SK-N-SH treated with all-trans-retinoic acid at 6 μM for 48 hours (cell line): ENCODE results near the gene SMTN.

Source experiments
- ARNTL ChIP-seq: fragments of 450-650 bp; formaldehyde crosslinking; IDR thresholded peaks from 2 replicates; pipeline ENCODE4 v1.5.0; 2020; ENCODE audit warnings: low read depth, mild to moderate bottlenecking, moderate library complexity, borderline replicate concordance
- CREB5 ChIP-seq: fragments of 250-450 bp; sonication (Bioruptor Pico); IDR thresholded peaks from 2 replicates; pipeline ENCODE4 v1.5.1; 2020; ENCODE audit warnings: low read depth, mild to moderate bottlenecking, moderate library complexity
- GLIS3 ChIP-seq: fragments of 250-450 bp; sonication (Bioruptor Pico); IDR thresholded peaks from 2 replicates; pipeline ENCODE4 v1.5.0; 2020; ENCODE audit warnings: mild to moderate bottlenecking, moderate library complexity
- ISL1 ChIP-seq: fragments of 250-450 bp; sonication (Bioruptor Pico); IDR thresholded peaks from 2 replicates; pipeline ENCODE4 v2.1.2; 2022; ENCODE audit warnings: mild to moderate bottlenecking, moderate library complexity
- PATZ1 ChIP-seq: fragments of 250-450 bp; sonication (Bioruptor Pico); IDR thresholded peaks from 2 replicates; pipeline ENCODE4 v1.8.0; 2020; ENCODE audit warnings: mild to moderate bottlenecking, moderate library complexity, borderline replicate concordance
- POU6F1 ChIP-seq: fragments of 250-450 bp; sonication (Bioruptor Pico); IDR thresholded peaks from 2 replicates; pipeline ENCODE4 v1.8.0; 2021; ENCODE audit warnings: low read depth, mild to moderate bottlenecking, moderate library complexity, borderline replicate concordance
- PPARA ChIP-seq: fragments of 250-450 bp; sonication (Bioruptor Pico); IDR thresholded peaks from 2 replicates; pipeline ENCODE4 v1.5.0; 2020; ENCODE audit warnings: mild to moderate bottlenecking, borderline replicate concordance
- SNAI2 ChIP-seq: fragments of 250-450 bp; sonication (Bioruptor Pico); IDR thresholded peaks from 2 replicates; pipeline ENCODE4 v1.5.0; 2020; ENCODE audit warnings: mild to moderate bottlenecking, moderate library complexity
- TOX ChIP-seq: fragments of 250-450 bp; sonication (Bioruptor Pico); IDR thresholded peaks from 2 replicates; pipeline ENCODE4 v1.8.0; 2021; ENCODE audit warnings: mild to moderate bottlenecking, moderate library complexity, borderline replicate concordance
- ZFP3 ChIP-seq: fragments of 250-450 bp; sonication (Bioruptor Pico); IDR thresholded peaks from 2 replicates; pipeline ENCODE4 v1.5.0; 2020; ENCODE audit warnings: mild to moderate bottlenecking, moderate library complexity
- ZFP30 ChIP-seq: fragments of 450-650 bp; formaldehyde crosslinking; IDR thresholded peaks from 2 replicates; pipeline ENCODE4 v1.5.0; 2022; ENCODE audit warnings: mild to moderate bottlenecking, moderate library complexity
- ZNF565 ChIP-seq: fragments of 450-650 bp; formaldehyde crosslinking; conservative IDR thresholded peaks from 2 replicates; pipeline ENCODE4 v1.5.0; 2020; ENCODE audit warnings: low read depth, mild to moderate bottlenecking, moderate library complexity

- TF ChIP-seq ZFP3: no peak
- TF ChIP-seq ARNTL (CRISPR knock-in tag): no peak
- no peak for TF ChIP-seq PPARA (CRISPR knock-in tag)
- no peak for TF ChIP-seq ISL1
- TF ChIP-seq TOX (CRISPR knock-in tag): no peak
- no peak for TF ChIP-seq PATZ1 (CRISPR knock-in tag)
- TF ChIP-seq ZFP30 (CRISPR knock-in tag): no peak
- TF ChIP-seq SNAI2 (CRISPR knock-in tag): no peak
- TF ChIP-seq ZNF565 (CRISPR knock-in tag): no peak
- no peak for TF ChIP-seq POU6F1
- no peak for TF ChIP-seq GLIS3 (CRISPR knock-in tag)
- TF ChIP-seq CREB5 (CRISPR knock-in tag): no peak
Observed at GRCh38 chr22:31099841-31100761, 19.0 kb downstream of the SMTN start.
